NK-92 treated with Interleukin-12 subunit alpha and Interleukin-12 subunit beta, amount 100 ng/mL, for 24 hours (cell line): ENCODE measurements around the gene MYO7B.
"Not testable (repeated sequence)": the region's sequence is repeated elsewhere in the genome, so short reads cannot be mapped to it uniquely, and the experiment has no call there.

Experiments
- DNase-seq: peaks from one replicate; lab custom pipeline; 2025; lab: John Stamatoyannopoulos, UW

The MYO7B gene

DNA sequence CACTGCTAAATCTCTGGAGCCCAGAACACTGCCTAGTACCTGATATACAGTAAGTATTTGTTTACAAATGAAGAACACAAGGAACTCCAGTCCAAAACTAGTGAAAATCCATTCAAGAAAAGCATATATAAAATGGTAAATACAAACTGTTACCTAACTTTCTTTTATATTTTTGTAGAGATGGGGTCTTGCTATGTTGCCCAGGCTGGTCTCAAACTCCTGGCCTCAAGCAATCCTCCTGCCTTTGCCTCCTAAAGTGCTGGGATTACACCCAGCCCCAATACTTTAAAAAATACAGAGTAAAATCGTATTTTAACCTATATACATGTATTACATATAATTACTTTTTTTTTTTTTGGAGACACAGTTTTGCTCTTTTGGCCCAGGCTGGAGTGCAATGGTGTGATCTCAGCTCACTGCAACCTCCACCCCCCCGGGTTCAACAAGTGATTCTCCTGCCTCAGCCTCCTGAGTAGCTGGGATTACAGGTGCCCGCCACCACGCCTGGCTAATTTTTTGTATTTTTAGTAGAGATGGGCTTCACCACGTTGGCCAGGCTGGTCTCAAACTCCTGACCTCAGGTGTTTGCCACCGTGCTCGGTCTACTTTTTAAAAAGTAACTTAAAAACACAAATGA is 11.2 kb upstream of the MYO7B start:
- DNase-seq = not testable (repeated sequence)

DNA sequence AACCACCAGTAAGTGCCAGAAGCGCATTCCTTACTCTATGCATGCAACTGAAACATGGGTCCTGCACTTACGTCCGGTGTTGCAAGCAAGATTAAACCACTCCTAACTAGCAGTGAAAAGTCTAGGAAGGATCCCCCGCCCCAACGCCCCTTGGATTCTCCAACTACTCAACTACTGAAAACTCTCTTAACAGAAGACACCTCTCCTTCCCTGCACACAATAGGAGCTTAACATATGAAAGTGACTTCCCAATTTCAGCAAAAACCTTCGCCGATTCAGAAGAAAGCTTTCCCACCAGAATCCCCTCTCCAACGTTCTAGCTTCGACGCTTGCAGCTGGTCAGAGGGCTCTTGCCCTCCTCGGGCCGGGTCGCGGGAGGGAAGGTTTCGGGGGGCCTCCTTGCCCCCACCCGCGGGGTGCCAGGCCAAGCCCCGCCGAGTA is 9.8 kb upstream of the MYO7B start:
- DNase-seq = no peak

DNA sequence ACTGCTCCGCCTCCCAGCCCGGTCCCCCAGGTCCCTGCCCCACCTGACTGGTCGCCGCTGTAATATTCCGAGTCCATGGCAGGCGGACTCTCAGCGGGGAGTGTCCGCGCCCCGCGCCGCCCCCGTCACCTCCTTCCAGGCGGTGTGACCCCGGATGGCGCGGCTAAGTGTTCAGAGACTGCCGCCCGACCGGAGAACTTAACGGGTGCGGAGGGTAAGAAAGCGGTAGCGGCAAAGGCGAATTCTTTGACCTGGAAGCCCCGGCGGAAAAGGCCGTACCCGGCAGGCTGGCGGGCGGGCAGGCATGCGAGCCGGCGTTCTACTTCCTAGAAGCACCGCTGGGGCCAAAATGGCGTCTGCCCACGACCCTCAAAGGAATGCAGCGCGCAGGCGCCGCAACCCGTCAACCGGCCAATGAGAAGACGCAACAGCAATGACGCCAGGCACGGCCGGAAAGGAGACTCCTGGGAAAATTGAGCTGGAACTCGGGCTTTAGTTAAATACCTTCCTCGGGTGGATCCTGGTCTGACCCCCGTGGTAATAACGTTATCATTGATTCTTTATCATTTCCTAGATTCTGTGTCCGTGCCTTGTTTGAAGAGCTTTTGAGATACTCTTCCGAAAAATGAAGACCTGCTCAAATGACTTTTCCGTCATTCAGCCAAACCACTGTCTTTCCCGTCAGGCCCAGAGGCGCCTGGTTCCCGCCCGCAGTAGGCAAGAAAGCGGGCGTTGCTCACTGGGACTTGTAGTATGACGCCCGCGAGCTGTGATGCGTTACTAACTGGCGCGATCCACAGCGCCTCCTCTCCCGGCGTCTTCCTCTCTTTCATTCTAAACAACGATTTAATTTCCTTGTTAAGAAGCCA is 9.1 kb upstream of the MYO7B start, which contains the start of gene IWS1:
IWS1 (minus strand) TSS at position 358 of the 869 bp plus-strand sequence; CDS start at position 77, 281 bp downstream.
- peak; percentile 92 for DNase-seq

DNA sequence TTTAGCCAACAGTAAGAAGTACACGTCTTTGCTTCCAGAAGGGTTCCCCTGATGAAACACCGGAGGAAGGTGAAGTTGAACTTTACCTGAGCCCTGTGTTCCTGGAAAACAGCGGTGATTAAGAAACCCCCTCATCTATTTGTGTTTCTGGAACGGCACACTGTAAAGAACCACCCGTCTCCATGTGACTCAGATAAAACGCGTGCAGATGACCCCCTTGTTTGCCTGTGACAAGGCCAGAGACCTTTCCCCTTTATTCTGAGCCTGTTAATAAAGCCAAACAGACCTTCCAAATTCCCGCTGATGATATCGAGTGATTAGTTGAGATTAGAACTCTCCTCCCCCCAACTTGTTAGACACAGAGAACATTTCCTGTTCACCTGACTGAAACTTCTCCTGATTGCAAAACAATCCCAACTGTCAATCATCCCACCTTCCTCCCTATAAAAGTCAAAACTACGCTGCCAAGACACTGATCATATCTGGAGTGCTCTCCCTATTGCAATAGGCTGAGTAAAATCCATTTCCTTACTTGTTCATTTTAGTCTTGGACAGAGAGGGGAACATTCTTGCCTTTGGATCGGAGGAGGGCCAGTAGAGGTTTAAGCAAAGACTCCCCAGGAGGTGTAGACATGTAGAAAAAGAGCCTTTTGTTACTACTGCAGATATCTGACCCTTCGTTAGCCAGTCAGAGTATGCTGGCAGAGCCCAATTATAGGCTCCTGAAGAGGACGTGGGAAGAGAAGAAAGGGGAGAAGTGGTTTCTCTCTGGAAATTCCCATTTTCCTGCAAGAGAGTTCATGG is 8.3 kb upstream of the MYO7B start:
- DNase-seq = no peak

DNA sequence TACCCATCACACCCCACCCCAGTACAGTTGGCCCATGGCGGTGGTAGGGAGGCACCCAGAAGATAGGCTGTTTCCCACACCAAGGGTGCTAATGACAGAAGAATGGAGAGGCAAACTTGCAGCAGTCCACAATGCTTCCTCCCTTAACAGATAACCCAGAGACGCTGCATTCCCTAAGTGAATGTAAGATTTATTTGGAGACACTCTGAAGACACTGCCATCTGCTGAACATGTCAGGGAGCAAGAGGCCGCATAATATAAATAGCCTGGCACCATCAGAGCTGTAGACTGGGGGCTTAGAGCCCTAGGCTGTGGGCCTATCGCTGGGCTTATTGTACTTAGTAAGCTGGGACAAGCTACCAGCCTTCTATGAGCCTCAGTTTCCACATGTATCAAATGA is 7.0 kb upstream of the MYO7B start:
- DNase-seq = no peak

DNA sequence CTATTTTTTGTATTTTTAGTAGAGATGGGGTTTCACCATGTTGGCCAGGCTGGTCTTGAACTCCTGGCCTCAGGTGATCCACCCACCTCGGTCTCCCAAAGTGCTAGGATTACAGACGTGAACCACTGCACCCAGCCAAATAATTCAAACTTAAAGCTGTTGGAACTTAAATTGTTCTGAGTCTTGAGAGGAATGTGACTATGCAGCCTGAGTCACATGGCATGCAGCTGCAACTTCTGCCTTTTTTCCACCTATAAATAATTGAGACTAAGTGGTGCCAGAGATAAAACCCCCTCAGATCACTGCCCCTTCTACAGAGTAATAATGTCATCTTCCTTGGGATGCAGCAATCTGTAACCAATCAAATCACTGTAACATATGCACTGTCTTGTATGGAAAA is 6.1 kb upstream of the MYO7B start:
- DNase-seq = not testable (repeated sequence)

DNA sequence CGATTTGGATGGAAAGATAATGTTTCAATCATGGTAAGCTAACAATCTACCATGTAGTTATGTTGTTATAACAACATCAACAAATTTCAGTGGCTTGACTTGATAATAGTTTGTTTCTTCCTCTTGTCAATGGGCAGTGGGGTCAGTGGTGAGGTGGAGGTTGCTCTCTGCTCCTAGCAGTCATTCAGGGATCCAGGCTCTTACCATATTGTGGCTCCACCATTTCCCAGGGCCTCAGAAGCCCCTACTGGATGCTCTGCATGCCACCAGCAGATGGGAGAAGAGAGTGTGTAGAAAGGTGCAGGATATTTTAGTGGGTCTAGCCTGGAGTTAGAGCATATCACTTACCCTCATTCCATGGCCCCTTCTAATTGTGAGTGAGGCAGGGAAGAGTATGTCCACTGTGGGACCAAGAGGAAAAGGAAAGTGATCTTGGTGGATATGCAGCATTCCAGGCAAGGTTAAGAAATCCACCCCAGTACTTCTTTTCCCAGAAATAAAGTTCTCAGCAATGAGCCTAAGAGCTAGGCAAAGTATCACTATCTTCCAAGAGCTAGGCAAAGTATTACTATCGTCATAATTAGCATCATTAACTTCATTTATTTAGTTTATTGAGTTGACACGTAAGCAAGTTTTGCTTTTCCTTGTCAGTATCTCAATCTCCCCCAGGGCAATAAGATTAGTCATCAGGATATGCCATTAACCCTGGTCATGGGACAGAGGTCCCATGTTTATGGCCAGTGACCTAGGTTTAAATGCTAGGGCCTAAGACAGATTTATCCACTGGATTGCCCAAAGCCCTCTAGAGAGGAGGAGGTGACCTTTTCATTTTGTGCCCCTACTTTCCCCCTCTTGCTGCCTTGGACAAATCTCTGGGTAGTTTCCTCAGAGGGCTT is 5.0 kb upstream of the MYO7B start:
- DNase-seq = no peak

DNA sequence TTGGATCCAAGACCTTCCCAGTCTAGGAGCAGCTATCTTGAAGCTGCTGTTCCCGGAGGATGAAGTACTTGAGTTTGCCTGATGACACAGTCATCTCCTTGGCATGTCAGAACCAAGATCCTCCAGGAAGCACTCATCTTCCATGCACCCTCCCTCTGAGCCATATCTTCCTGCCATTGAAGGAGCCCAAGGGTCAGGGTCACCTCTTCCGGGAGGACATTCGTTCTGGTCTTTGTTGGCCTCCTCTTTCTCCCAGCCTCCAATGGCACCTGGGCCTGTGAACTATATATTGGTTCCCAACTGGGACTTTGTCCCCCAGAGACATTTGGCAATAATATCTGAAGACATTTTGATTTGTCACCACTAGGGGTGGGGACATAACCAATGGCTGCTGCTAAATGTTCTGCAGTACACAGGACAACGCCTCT is 4.2 kb upstream of the MYO7B start:
- no peak for DNase-seq

- DNase-seq = no peak
Observed at GRCh38 chr2:127532296-127532695, 3.2 kb upstream of the MYO7B start.

DNA sequence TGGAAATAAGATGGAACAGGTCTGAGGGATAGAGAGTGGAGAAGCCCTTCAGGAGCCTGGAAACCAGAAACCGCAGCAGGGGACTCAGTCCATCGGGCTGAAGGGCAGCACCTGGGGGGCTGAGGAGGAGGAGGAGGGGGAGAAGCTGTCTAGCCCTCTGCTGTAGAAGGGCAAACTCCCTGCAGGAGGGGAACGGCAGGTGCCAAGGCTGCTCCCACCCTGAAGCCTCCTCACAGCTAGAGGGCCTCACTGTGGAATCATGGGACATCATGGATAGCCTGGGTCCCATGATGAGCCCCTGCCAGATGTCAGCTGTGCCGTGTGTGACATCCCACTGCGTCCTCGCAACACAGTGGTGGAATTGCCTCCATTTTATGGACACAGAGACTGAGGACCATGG is 435 bp downstream of the MYO7B start:
- no peak for DNase-seq

- no peak for DNase-seq
Observed at GRCh38 chr2:127536707-127537541, 1.4 kb downstream of the MYO7B start.

DNA sequence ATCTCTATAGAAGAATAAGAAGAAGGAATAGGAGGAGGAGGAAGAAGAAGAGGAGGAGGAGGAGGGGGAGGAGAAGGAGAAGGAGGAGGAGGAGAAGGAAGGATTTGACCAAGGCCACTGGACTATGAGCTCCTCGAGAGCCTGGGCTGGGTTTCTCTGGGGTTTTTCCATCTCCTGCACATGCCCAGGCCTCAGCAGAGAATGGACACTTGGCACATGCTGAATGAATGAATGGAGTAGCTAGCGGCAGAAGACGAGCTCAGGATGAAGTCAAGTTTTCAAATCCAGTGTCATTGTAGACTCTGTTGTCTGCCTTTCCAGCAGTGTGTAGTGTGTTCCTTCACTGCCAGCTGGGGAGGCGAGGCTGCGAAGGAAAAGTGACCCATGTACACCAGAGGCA is 2.2 kb downstream of the MYO7B start:
- no peak for DNase-seq

GRCh38 chr2:127541809-127542208 is 6.3 kb downstream of the MYO7B start:
- DNase-seq = no peak

DNA sequence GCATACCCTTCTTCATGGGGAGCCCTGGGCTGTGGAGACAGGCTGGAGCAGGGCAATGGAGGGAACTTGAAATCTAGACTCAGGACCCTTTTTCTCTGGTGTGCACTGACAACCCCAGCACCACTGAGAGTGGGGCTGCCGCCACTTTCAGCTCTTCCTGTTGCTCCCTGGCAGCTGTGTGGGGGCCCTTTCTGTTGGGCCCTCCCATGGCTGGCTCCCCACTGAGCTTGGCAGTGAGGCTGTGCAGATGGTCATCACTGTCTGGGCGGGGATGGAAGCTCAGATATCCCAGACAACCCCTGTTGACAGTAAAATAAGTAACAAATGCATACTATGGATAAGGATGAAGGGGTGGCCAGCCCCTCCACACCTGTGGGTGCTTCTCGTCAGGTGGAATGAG is 6.7 kb downstream of the MYO7B start:
- no peak for DNase-seq

DNA sequence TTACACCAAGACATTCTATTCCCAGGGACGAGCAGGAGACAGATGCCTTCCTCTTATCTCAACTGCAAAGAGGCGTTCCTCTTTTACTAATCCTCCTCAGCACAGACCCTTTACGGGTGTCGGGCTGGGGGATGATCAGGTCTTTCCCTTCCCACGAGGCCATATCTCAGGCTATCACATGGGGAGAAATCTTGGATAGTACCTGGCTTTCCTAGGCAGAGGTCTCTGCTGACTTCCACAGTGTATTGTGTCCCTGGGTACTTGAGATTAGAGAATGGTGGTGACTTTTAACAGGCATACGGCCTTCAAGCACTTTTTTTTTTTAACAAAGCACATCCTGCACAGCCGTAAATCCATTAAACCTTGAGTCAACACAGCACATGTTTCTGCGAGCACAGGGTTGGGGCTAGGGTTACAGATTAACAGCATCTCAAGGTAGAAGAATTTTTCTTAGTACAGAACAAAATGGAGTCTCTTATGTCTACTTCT is 7.6 kb downstream of the MYO7B start:
- not testable (repeated sequence) for DNase-seq

GRCh38 chr2:127545189-127545588 is 9.7 kb downstream of the MYO7B start:
- DNase-seq = no peak

- no peak for DNase-seq
Observed at GRCh38 chr2:127545796-127546195, 10.3 kb downstream of the MYO7B start.

DNA sequence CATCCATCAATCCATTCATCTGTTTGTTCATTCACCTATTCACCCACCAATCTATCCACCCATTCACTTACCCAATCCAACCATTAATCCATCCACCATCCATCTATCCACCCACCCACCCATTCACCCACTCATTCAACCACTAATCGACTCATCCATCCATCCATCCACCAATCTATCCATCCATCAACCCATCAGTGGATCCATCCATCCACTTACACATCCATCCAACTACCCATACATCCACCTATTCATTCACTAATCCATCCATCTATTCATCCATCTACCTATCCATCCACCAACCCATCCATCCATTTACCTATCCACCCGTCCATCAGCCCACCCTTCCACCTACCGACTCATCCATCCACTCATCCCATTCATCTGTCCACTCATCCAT is 11.3 kb downstream of the MYO7B start:
- no peak for DNase-seq

GRCh38 chr2:127551221-127551930 is 15.9 kb downstream of the MYO7B start:
- no peak for DNase-seq

DNA sequence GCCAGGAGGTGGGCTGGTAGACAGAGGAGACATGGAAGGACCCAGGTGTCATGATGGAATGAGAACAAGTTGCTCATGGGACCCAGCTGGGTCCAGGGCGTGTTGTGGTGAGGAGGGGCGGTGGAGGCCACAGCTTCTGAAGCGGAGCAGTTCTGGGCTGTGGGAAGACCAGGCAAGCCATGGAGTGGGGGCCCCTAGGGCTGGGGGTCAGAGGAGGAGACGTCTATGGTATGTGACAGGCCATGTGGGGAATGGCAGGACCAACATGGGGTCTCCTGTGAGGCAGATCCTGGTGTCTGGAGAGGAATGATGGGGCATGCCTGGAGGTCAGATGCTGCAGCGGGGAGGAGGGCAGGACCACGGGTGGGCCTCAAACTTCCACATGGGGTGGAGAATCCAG is 16.9 kb downstream of the MYO7B start:
- no peak for DNase-seq
